ENCODE data around the gene ZNF638.
A peak's percentile ranks its signal among the peaks of the same experiment; 100 is the strongest.
"Not testable (repeated sequence)": the region's sequence is repeated elsewhere in the genome, so short reads cannot be mapped to it uniquely, and the experiment has no call there.

The ZNF638 gene

GRCh38 chr2:71395471-71395870 lies 63.9 kb downstream of the ZNF638 start:
- Histone ChIP-seq H3K4me3 (ENCODE audit: severe bottlenecking) (no peak overlapping the region), H3K36me3 (ENCODE audit: low read depth) (peaks cover 84% of the 10 kb centered on the region), H3K27me3 (ENCODE audit: insufficient read depth, poor library complexity, severe bottlenecking) (no peaks in the 10 kb centered on the region), H3K27ac (ENCODE audit: poor library complexity, severe bottlenecking) (no peak overlapping the region), H3K4me1 (ENCODE audit: insufficient read depth, poor library complexity, severe bottlenecking) (no peaks in the 10 kb centered on the region), H3K9me3 (ENCODE audit: severe bottlenecking) (no peaks in the 10 kb centered on the region)
- ATAC-seq (ENCODE audit: low read depth) (no peak), DNase-seq (ENCODE audit: low spot score) (no peak)
- no peak for TF ChIP-seq CTCF (IDR thresholded peaks at IDR 0.05; ENCODE audit: poor library complexity, severe bottlenecking)

GRCh38 chr2:71402427-71402826 lies 70.8 kb downstream of the ZNF638 start:
- ATAC-seq (ENCODE audit: low read depth) (no peak), DNase-seq (ENCODE audit: low spot score) (no peak)
- no peaks in the 10 kb centered on the region for H3K4me1 ChIP-seq (ENCODE audit: insufficient read depth, poor library complexity, severe bottlenecking)
- no peak overlapping the region for H3K27ac ChIP-seq (ENCODE audit: poor library complexity, severe bottlenecking)
- TF ChIP-seq CTCF (IDR thresholded peaks at IDR 0.05; ENCODE audit: poor library complexity, severe bottlenecking): no peak
- peaks cover 100% of the 10 kb centered on the region for H3K36me3 ChIP-seq (ENCODE audit: low read depth)
- no peak overlapping the region for H3K4me3 ChIP-seq (ENCODE audit: severe bottlenecking)
- no peaks in the 10 kb centered on the region for H3K27me3 ChIP-seq (ENCODE audit: insufficient read depth, poor library complexity, severe bottlenecking)
- H3K9me3 ChIP-seq (ENCODE audit: severe bottlenecking): no peaks in the 10 kb centered on the region

- Histone ChIP-seq H3K4me3 (ENCODE audit: severe bottlenecking) (no peak overlapping the region), H3K27ac (ENCODE audit: poor library complexity, severe bottlenecking) (no peak overlapping the region), H3K27me3 (ENCODE audit: insufficient read depth, poor library complexity, severe bottlenecking) (no peaks in the 10 kb centered on the region), H3K9me3 (ENCODE audit: severe bottlenecking) (no peaks in the 10 kb centered on the region), H3K36me3 (ENCODE audit: low read depth) (peaks cover 51% of the 10 kb centered on the region), H3K4me1 (ENCODE audit: insufficient read depth, poor library complexity, severe bottlenecking) (no peaks in the 10 kb centered on the region)
- TF ChIP-seq CTCF (IDR thresholded peaks at IDR 0.05; ENCODE audit: poor library complexity, severe bottlenecking): no peak
- ATAC-seq (ENCODE audit: low read depth) (no peak), DNase-seq (ENCODE audit: low spot score) (no peak)
Measured at GRCh38 chr2:71409611-71410010, 78.0 kb downstream of the ZNF638 start.

- Histone ChIP-seq H3K9me3 (ENCODE audit: severe bottlenecking) (no peaks in the 10 kb centered on the region), H3K27me3 (ENCODE audit: insufficient read depth, poor library complexity, severe bottlenecking) (no peaks in the 10 kb centered on the region), H3K36me3 (ENCODE audit: low read depth) (peaks cover 40% of the 10 kb centered on the region), H3K4me1 (ENCODE audit: insufficient read depth, poor library complexity, severe bottlenecking) (no peaks in the 10 kb centered on the region), H3K27ac (ENCODE audit: poor library complexity, severe bottlenecking) (no peak overlapping the region), H3K4me3 (ENCODE audit: severe bottlenecking) (no peak overlapping the region)
- no peak for TF ChIP-seq CTCF (IDR thresholded peaks at IDR 0.05; ENCODE audit: poor library complexity, severe bottlenecking)
- ATAC-seq (ENCODE audit: low read depth): no peak
- DNase-seq (ENCODE audit: low spot score): no peak
Measured at GRCh38 chr2:71410696-71411095, 79.1 kb downstream of the ZNF638 start.

GRCh38 chr2:71416866-71417265 lies 85.3 kb downstream of the ZNF638 start:
- Histone ChIP-seq H3K4me3 (ENCODE audit: severe bottlenecking) (peak overlapping the region; percentile 29), H3K27ac (ENCODE audit: poor library complexity, severe bottlenecking) (peak overlapping the region; percentile 90), H3K36me3 (ENCODE audit: low read depth) (peaks cover 33% of the 10 kb centered on the region)
- H3K9me3 ChIP-seq (ENCODE audit: severe bottlenecking); H3K4me1 ChIP-seq (ENCODE audit: insufficient read depth, poor library complexity, severe bottlenecking); DNase-seq (ENCODE audit: low spot score); ATAC-seq (ENCODE audit: low read depth); H3K27me3 ChIP-seq (ENCODE audit: insufficient read depth, poor library complexity, severe bottlenecking): not testable (repeated sequence)

Measured in RWPE2 (cell line).